OCI-M1 (cell line): ENCODE results near the gene COL9A1.

Source experiments
- DNase-seq: peaks from one replicate; lab custom pipeline; 2025; lab: John Stamatoyannopoulos, UW

The COL9A1 gene

DNA sequence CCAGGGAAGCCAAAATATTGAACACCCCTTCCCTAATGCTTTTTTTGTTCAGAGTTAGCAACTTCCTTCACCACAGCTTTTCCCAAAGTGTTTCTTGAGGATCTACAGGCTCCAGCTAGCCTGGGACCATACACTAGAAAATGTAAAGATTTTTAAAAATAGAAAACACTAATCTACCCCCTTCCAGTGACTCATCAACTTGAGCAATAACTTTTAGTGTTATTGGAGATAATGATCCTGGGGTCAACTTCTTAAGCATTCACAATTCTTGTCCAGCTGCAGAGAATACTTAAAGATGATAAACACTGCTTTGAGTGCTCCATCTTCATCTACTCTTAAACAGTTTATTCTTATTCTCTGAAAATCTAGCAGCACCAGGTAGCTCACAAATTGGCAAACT lies 131.6 kb downstream of the COL9A1 start:
- peak; percentile 43 for DNase-seq

DNA sequence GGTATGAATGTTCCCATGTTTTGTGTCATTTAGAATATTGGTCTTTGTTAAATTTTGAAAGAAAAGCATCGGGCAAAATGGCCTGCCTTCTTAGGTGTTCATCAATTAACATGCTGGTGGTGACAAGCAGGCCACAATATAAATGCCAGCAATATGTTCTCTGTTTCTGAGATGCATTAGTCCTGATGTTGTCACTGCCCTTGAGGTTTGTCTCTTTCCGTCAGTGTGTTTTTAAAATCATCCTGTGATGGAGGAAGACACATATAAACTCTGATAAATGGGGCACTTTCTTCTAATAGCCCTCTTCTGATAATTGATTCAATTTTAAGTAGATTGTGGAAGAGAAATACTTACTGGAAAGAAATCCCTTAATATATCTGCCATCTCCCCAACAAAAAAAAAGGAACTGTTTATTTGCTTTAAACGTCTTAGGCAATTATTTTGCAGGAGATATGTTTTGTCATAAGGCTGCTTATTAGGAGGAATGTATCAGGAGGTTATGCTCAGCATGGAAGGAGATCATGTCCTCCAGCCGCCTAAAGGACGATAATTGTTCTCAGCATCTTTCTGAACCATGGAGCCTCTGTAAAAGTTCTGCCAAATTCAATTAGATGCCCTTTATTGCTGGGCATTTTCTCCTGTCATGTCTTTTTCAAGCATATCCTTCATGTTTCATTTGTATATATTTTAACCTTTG lies 134.1 kb downstream of the COL9A1 start:
- DNase-seq, result no peak
